Stimulated activated CD8-positive, alpha-beta memory T cell treated with anti-CD3 and anti-CD28 coated beads, Interleukin-15, amount 100 ng/mL, for 4 hours (primary cell): ENCODE data around the gene ECT2.
"Not testable (repeated sequence)": the region's sequence is repeated elsewhere in the genome, so short reads cannot be mapped to it uniquely, and the experiment has no call there.

Source experiments
- DNase-seq, 2 donors: peaks; one replicate each; pipeline ENCODE4 v3.0.0-alpha.2; 2020; ENCODE audit warnings: low read depth in 2 of 2

The ECT2 gene

GRCh38 chr3:172856795-172857742 lies 106.5 kb downstream of the ECT2 start:
- no peak for DNase-seq

GRCh38 chr3:172859041-172859440 lies 108.5 kb downstream of the ECT2 start:
- DNase-seq = no peak

GRCh38 chr3:172866726-172867350 lies 116.3 kb downstream of the ECT2 start:
- DNase-seq = not testable (repeated sequence)

GRCh38 chr3:172868582-172869200 lies 118.2 kb downstream of the ECT2 start:
- DNase-seq = no peak

GRCh38 chr3:172869368-172869771 lies 118.8 kb downstream of the ECT2 start:
- DNase-seq = no peak

DNA sequence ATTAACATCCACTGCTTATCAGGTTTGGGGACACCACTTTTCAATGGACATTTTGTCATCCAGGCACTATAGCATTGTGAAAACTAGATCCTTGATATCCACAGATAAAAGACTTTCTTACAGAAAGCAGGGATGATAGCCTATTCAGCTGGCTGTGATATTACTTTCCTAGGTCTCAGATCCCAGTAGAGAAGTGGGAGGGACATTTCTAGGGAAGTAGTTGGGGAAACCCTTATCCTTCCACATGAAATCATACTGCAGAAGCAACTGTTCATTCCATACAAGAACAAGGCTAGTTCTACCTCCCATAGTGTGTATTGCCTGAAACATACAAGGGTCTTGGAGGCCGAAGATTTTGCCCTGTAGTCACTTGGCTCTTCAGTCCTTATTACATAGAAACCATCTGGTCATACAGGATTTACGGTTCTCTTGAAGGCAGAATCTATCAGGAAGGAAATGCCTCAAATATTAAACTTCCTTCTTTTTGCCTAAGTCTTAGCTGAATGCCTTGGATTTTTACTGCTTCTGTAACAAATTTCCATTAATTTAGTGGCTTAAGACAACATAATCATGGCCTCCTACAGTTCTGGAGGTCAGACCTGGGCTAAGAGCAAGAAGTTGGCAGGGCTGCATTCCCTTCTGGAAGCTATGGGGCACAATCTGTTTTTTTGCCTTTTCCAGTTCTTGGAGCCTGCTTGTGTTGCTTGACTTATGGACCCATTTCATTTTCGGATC lies 119.4 kb downstream of the ECT2 start:
- DNase-seq = no peak
